Panc1 (cell line): Measurements from ENCODE around the gene RASA3.

Experiments
- CTCF ChIP-seq: fragments of 450-650 bp; IDR thresholded peaks from 2 replicates; pipeline ENCODE4 v1.5.1; 2017; ENCODE audit warnings: mild to moderate bottlenecking
- POLR2AphosphoS5 ChIP-seq: IDR thresholded peaks from 2 replicates; pipeline ENCODE4 v1.6.1; 2012; ENCODE audit warnings: mild to moderate bottlenecking, low read depth, low read length, moderate library complexity
- REST ChIP-seq, 2 experiments: IDR thresholded peaks; 2 replicates each; pipeline ENCODE4 v1.6.1; 2011 to 2012; ENCODE audit warnings: low read depth in 2 of 2, control low read depth in 1 of 2, low read length in 1 of 2, mild to moderate bottlenecking in 1 of 2, moderate library complexity in 1 of 2; ENCODE audit not compliant: insufficient read depth in 1 of 2

DNA sequence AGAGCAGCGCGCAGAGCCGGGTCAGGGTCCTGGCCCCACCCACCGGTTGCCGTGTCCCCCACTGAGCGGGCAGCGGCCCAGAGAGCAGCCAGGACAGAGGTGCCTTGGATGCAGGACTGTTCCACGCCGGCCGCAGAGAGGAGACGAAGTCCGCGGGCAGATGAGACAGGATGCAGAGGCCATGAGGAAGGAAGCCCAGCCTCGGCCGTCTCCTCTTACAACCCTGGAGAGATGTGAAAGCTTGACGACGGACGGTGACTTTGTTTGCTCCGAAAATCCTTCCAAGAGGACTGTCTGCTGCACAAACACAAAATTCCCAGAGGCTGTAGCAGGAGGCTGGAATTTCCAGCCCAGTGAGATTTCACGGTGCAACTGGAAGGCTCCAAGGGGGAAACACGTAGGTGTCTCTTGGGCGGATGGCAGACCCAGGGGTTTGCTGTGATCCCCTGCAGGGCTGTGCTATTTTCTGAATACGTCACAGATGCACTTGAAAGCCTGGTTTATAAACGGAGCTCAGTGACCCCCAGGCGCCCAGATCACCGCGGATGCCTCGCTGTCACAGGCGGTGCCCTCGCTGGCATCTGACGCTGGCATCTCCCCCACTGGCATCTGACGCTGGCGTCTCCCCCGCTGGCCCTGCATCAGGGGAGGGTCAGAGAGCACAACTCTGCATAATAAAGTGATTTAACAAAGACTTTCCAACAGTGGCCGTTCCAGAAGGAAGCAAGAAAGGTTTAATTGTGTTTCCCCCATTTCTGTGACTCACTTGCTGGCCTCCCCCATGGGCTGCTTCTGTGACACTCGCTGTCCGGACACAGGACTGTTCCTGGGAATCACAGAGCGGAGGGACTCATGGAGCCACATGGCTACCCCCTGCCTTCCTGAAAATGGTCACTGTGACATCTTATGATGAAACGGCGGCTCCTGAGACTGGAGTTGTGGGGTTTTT lies 96.6 kb downstream of the RASA3 start:
- TF ChIP-seq REST (IDR thresholded peaks at IDR 0.05; ENCODE audit: insufficient read depth in 1 of 2, low read depth in 2 of 2, low read length in 1 of 2) (no peak), CTCF (no peak), POLR2AphosphoS5 (no peak)
